Measurements from ENCODE around the gene SDR39U1. TPM values are rescaled to one million over a fixed set of nuclear protein-coding genes. Genes with fewer than 3 reads are reported as not detected.

Gene SDR39U1
- total and polyA plus RNA-seq, 5 donors = 74.6 to 128 (median 98.3) TPM

GRCh38 chr14:24435192-24435810 is 7.3 kb downstream of the SDR39U1 start:
- no peak overlapping the region for H3K4me3 ChIP-seq (ENCODE audit: low read length)
- H3K9me3 ChIP-seq (ENCODE audit: control insufficient read depth, low read length) = no peaks in the 10 kb centered on the region
- DNase-seq (no peak), ATAC-seq (no peak)
- no peaks in the 10 kb centered on the region for H3K4me1 ChIP-seq (ENCODE audit: control insufficient read depth, insufficient read depth, low read length)
- H3K27ac ChIP-seq (ENCODE audit: low read length) = no peak overlapping the region
- intact Hi-C loops (cut with DNase I) = loop anchor here in 2 of 4 donors (5.0 to 10.0 kb wide), 2 partner anchors 70 to 103 kb away; partner anchors contain the start of gene NFATC4 (in 1 of the 2)
- H3K27me3 ChIP-seq (ENCODE audit: control insufficient read depth, insufficient read depth) = no peaks in the 10 kb centered on the region
- 80% methylated on average over 2 of the region's 2 CpGs for WGBS

- intact Hi-C loops (cut with DNase I) = loop anchor here in 3 of 4 donors (5.0 to 10.0 kb wide), 3 partner anchors 67 to 102 kb away; partner anchors contain the start of gene NFATC4 (in 3 of the 3)
- ATAC-seq = no peak
- no peaks in the 10 kb centered on the region for H3K4me1 ChIP-seq (ENCODE audit: control insufficient read depth, insufficient read depth, low read length)
- no peak overlapping the region for H3K27ac ChIP-seq (ENCODE audit: low read length)
- 80% methylated on average over 3 of the region's 3 CpGs for WGBS
- no peak overlapping the region for H3K4me3 ChIP-seq (ENCODE audit: low read length)
- DNase-seq = no peak
- H3K9me3 ChIP-seq (ENCODE audit: control insufficient read depth, low read length) = no peaks in the 10 kb centered on the region
- H3K27me3 ChIP-seq (ENCODE audit: control insufficient read depth, insufficient read depth) = no peaks in the 10 kb centered on the region
Measured at GRCh38 chr14:24434676-24435075, 7.9 kb downstream of the SDR39U1 start.

GRCh38 chr14:24434036-24434435 is 8.5 kb downstream of the SDR39U1 start:
- DNase-seq = no peak
- no peaks in the 10 kb centered on the region for H3K9me3 ChIP-seq (ENCODE audit: control insufficient read depth, low read length)
- intact Hi-C loops (cut with DNase I) = loop anchor here in 3 of 4 donors (5.0 to 10.0 kb wide), 2 partner anchors 67 to 69 kb away; partner anchors contain the start of gene NFATC4 (in 3 of the 3)
- no peak overlapping the region for H3K4me3 ChIP-seq (ENCODE audit: low read length)
- no peaks in the 10 kb centered on the region for H3K4me1 ChIP-seq (ENCODE audit: control insufficient read depth, insufficient read depth, low read length)
- WGBS = 79% methylated on average over 7 of the region's 7 CpGs
- no peak for ATAC-seq
- H3K27me3 ChIP-seq (ENCODE audit: control insufficient read depth, insufficient read depth) = no peaks in the 10 kb centered on the region
- no peak overlapping the region for H3K27ac ChIP-seq (ENCODE audit: low read length)

- Histone ChIP-seq H3K4me1 (ENCODE audit: control insufficient read depth, insufficient read depth, low read length) (no peaks in the 10 kb centered on the region), H3K27ac (ENCODE audit: low read length) (no peak overlapping the region), H3K4me3 (ENCODE audit: low read length) (no peak overlapping the region), H3K27me3 (ENCODE audit: control insufficient read depth, insufficient read depth) (no peaks in the 10 kb centered on the region), H3K9me3 (ENCODE audit: control insufficient read depth, low read length) (no peaks in the 10 kb centered on the region)
- intact Hi-C loops (cut with DNase I) = loop anchor here in 3 of 4 donors (5.0 to 10.0 kb wide), 2 partner anchors 65 to 68 kb away; partner anchors contain the start of gene NFATC4 (in 3 of the 3)
- DNase-seq (peak in 2 of 3 donors; percentile 63 to 75), ATAC-seq (no peak)
- WGBS = 79% methylated on average over 24 of the region's 24 CpGs
Measured at GRCh38 chr14:24432259-24433131, 10.1 kb downstream of the SDR39U1 start.

- H3K4me3 ChIP-seq (ENCODE audit: low read length) = no peak overlapping the region
- intact Hi-C loops (cut with DNase I) = loop anchor here (2.0 to 10.0 kb wide), 4 partner anchors 64 to 99 kb away; partner anchors contain the start of gene NFATC4 (in 3 of the 4)
- 35% methylated on average over 15 of the region's 15 CpGs for WGBS
- ATAC-seq = peak; percentile 70 to 75
- DNase-seq = peak; percentile 94 to 96 (median 95)
- no peak overlapping the region for H3K27ac ChIP-seq (ENCODE audit: low read length)
- H3K9me3 ChIP-seq (ENCODE audit: control insufficient read depth, low read length) = no peaks in the 10 kb centered on the region
- H3K4me1 ChIP-seq (ENCODE audit: control insufficient read depth, insufficient read depth, low read length) = no peaks in the 10 kb centered on the region
- no peaks in the 10 kb centered on the region for H3K27me3 ChIP-seq (ENCODE audit: control insufficient read depth, insufficient read depth)
Measured at GRCh38 chr14:24431569-24432258, 10.9 kb downstream of the SDR39U1 start.

GRCh38 chr14:24430682-24431568 is 11.7 kb downstream of the SDR39U1 start:
- intact Hi-C loops (cut with DNase I) = loop anchor here (2.0 to 10.0 kb wide), 4 partner anchors 64 to 98 kb away; partner anchors contain the start of gene NFATC4 (in 3 of the 4)
- WGBS = 11% methylated on average over 19 of the region's 19 CpGs
- H3K27ac ChIP-seq (ENCODE audit: low read length) = peak overlapping the region; percentile 92
- H3K27me3 ChIP-seq (ENCODE audit: control insufficient read depth, insufficient read depth) = no peaks in the 10 kb centered on the region
- H3K4me3 ChIP-seq (ENCODE audit: low read length) = peak overlapping the region; percentile 78
- ATAC-seq (peak; percentile 11 to 58), DNase-seq (peak; percentile 66 to 80 (median 76))
- H3K9me3 ChIP-seq (ENCODE audit: control insufficient read depth, low read length) = no peaks in the 10 kb centered on the region
- H3K4me1 ChIP-seq (ENCODE audit: control insufficient read depth, insufficient read depth, low read length) = no peaks in the 10 kb centered on the region

GRCh38 chr14:24430143-24430681 is 12.4 kb downstream of the SDR39U1 start:
- under 1% methylated on average over 28 of the region's 28 CpGs for WGBS
- Histone ChIP-seq H3K4me3 (ENCODE audit: low read length) (peak overlapping the region; percentile 78), H3K27ac (ENCODE audit: low read length) (peak overlapping the region; percentile 92), H3K4me1 (ENCODE audit: control insufficient read depth, insufficient read depth, low read length) (no peaks in the 10 kb centered on the region), H3K9me3 (ENCODE audit: control insufficient read depth, low read length) (no peaks in the 10 kb centered on the region), H3K27me3 (ENCODE audit: control insufficient read depth, insufficient read depth) (no peaks in the 10 kb centered on the region)
- intact Hi-C loops (cut with DNase I) = loop anchor here (2.0 to 10.0 kb wide), 4 partner anchors 63 to 97 kb away; partner anchors contain the start of gene NFATC4 (in 3 of the 4)
- DNase-seq (peak; percentile 91 to 96 (median 95)), ATAC-seq (peak; percentile 86 to 89)

- no peaks in the 10 kb centered on the region for H3K4me1 ChIP-seq (ENCODE audit: control insufficient read depth, insufficient read depth, low read length)
- H3K27ac ChIP-seq (ENCODE audit: low read length) = peak within 1 kb of the TSS; percentile 92
- intact Hi-C loops (cut with DNase I) = loop anchor here (2.0 to 10.0 kb wide), 4 partner anchors 62 to 97 kb away; partner anchors contain the start of gene NFATC4 (in 3 of the 4)
- H3K9me3 ChIP-seq (ENCODE audit: control insufficient read depth, low read length) = no peaks in the 10 kb centered on the region
- DNase-seq (peak; percentile 94 to 96 (median 96)), ATAC-seq (peak; percentile 85 to 90)
- H3K27me3 ChIP-seq (ENCODE audit: control insufficient read depth, insufficient read depth) = no peaks in the 10 kb centered on the region
- 4% methylated on average over 57 of the region's 57 CpGs for WGBS
- H3K4me3 ChIP-seq (ENCODE audit: low read length) = peak within 1 kb of the TSS; percentile 78
Measured at GRCh38 chr14:24429395-24430142, 13.0 kb downstream of the SDR39U1 start, which contains the start of the genes CBLN3 and KHNYN. TSS of gene CBLN3 (minus strand) at chr14:24429668. CDS start at chr14:24429054, 614 bp downstream. TSS of gene KHNYN (plus strand) at chr14:24429954. CDS start at chr14:24430731, 777 bp downstream.
